A549 (cell line): Measurements from ENCODE around the gene PRR11. TPM values are rescaled to one million over a fixed set of nuclear protein-coding genes. Genes with fewer than 3 reads are reported as not detected.

Source experiments
- ATAC-seq, 2 experiments: fragments of 200-7000 bp in 1 of 2; fragments of >200 bp in 1 of 2; cut with Nextera tagmentation in 1 of 2; cut with Tn5 transposase in 1 of 2; 3 replicates each; pipeline versions ENCODE4 v1.8.0 to v1.9.1; 2018 to 2020; ENCODE audit warnings: mild to moderate bottlenecking in 1 of 2, moderate library complexity in 1 of 2
- CTCF ChIA-PET: fragments of 300-600 bp; sonication (Branson Sonifier 250); formaldehyde crosslinking; extraction: SDS; loops from one replicate; lab custom pipeline; 2021; ENCODE audit warnings: antibody characterized with exemption, inconsistent platforms; lab: Yijun Ruan, JAX
- POLR2A ChIA-PET: fragments of 350-600 bp; formaldehyde crosslinking; extraction: SDS; loops from one replicate; lab custom pipeline; 2021; ENCODE audit warnings: antibody characterized with exemption, inconsistent platforms; lab: Yijun Ruan, JAX
- DNase-seq, 2 experiments: peaks; one replicate each; pipeline versions ENCODE4 v3.0.0 to v3.0.0-alpha.2; 2011 to 2016; ENCODE audit warnings: low read depth in 1 of 2, low spot score in 1 of 2
- FAIRE-seq: peaks from 2 replicates; lab custom pipeline; 2011; peaks lifted over from hg19 to GRCh38; lab: Jason Lieb, UNC
- H3K27ac ChIP-seq, 2 experiments: fragments of >200 bp; sonication (Bioruptor Twin); formaldehyde crosslinking; 3 replicates each; pipeline ENCODE4 v1.5.1; 2016 to 2017
- H3K4me1 ChIP-seq: fragments of >200 bp; sonication (Bioruptor Twin); formaldehyde crosslinking; 3 replicates; pipeline ENCODE4 v1.6.1; 2016
- H3K4me2 ChIP-seq: fragments of >200 bp; sonication (Bioruptor Twin); formaldehyde crosslinking; 3 replicates; pipeline ENCODE4 v1.6.1; 2016
- H3K4me3 ChIP-seq: fragments of >200 bp; sonication (Bioruptor Twin); formaldehyde crosslinking; 3 replicates; pipeline ENCODE4 v1.5.1; 2016
- H3K9me3 ChIP-seq: fragments of >200 bp; sonication (Bioruptor Twin); formaldehyde crosslinking; 3 replicates; pipeline ENCODE4 v1.6.1; 2016
- EHMT2 ChIP-seq: fragments of 200-600 bp; sonication (generic); IDR thresholded peaks from 2 replicates; pipeline ENCODE4 v1.6.1; 2016; ENCODE audit warnings: antibody characterized with exemption, low read depth, mild to moderate bottlenecking, moderate library complexity
- ESRRA ChIP-seq: fragments of 150-350 bp; IDR thresholded peaks from 2 replicates; pipeline ENCODE4 v1.6.1; 2014; ENCODE audit warnings: mild to moderate bottlenecking, low read length, borderline replicate concordance
- GATA3 ChIP-seq: IDR thresholded peaks from 2 replicates; pipeline ENCODE4 v1.6.1; 2012; ENCODE audit warnings: borderline replicate concordance
- HDAC2 ChIP-seq: fragments of 200-600 bp; sonication (generic); IDR thresholded peaks from 2 replicates; pipeline ENCODE4 v1.6.1; 2016
- HEYL ChIP-seq: fragments of 250-450 bp; sonication (Bioruptor Pico); IDR thresholded peaks from 2 replicates; pipeline ENCODE4 v1.8.0; 2021; ENCODE audit warnings: mild to moderate bottlenecking, moderate library complexity
- HOXA7 ChIP-seq: fragments of 250-450 bp; sonication (Bioruptor Pico); IDR thresholded peaks from 2 replicates; pipeline ENCODE4 v1.5.0; 2020; ENCODE audit warnings: mild to moderate bottlenecking, moderate library complexity
- KDM5A ChIP-seq: fragments of 200-600 bp; sonication (generic); IDR thresholded peaks from 2 replicates; pipeline ENCODE4 v1.6.1; 2016; ENCODE audit warnings: antibody characterized with exemption, mild to moderate bottlenecking
- MAFK ChIP-seq: fragments of 450-650 bp; IDR thresholded peaks from 2 replicates; pipeline ENCODE4 v1.6.1; 2014; ENCODE audit not compliant: partially characterized antibody
- NR3C1 ChIP-seq: fragments of >200 bp; sonication (Bioruptor Twin); formaldehyde crosslinking; IDR thresholded peaks from 3 replicates; pipeline ENCODE4 v1.6.1; 2017
- RAD21 ChIP-seq, 2 experiments: fragments of >200 bp in 1 of 2; sonication (Bioruptor Twin) in 1 of 2; formaldehyde crosslinking in 1 of 2; IDR thresholded peaks in 1 of 2; conservative IDR thresholded peaks in 1 of 2; 2 replicates in 1 of 2; 3 replicates in 1 of 2; pipeline ENCODE4 v1.6.1; 2012 to 2018; ENCODE audit warnings: inconsistent platforms in 1 of 2
- RARB ChIP-seq: fragments of 250-450 bp; sonication (Bioruptor Pico); IDR thresholded peaks from 2 replicates; pipeline ENCODE4 v1.8.0; 2021; ENCODE audit warnings: mild to moderate bottlenecking, moderate library complexity
- RCOR1 ChIP-seq: fragments of 150-350 bp; IDR thresholded peaks from 2 replicates; pipeline ENCODE4 v1.6.1; 2014; ENCODE audit warnings: antibody characterized with exemption, low read length, low read depth
- TFCP2L1 ChIP-seq: fragments of 250-450 bp; sonication (Bioruptor Pico); IDR thresholded peaks from 2 replicates; pipeline ENCODE4 v1.5.0; 2021; ENCODE audit warnings: mild to moderate bottlenecking
- ZC3H11A ChIP-seq: fragments of 450-650 bp; IDR thresholded peaks from 2 replicates; pipeline ENCODE4 v1.6.1; 2014; ENCODE audit warnings: antibody characterized with exemption, mild to moderate bottlenecking
- ZNF302 ChIP-seq: fragments of 250-450 bp; sonication (Bioruptor Pico); IDR thresholded peaks from 2 replicates; pipeline ENCODE4 v1.9.0; 2021; ENCODE audit warnings: inconsistent platforms, mild to moderate bottlenecking, moderate library complexity
- ZSCAN20 ChIP-seq: fragments of 250-450 bp; sonication (Bioruptor Pico); IDR thresholded peaks from 2 replicates; pipeline ENCODE4 v1.8.0; 2022; ENCODE audit warnings: mild to moderate bottlenecking, moderate library complexity
- WGBS: methylation state at CpG from one replicate; pipeline ENCODE4 v1.1.6; 2017; ENCODE audit errors: missing lambda C conversion rate; 5-methylcytosine and 5-hydroxymethylcytosine counted together
- polyA plus RNA-seq, 4 experiments: library from polyadenylated mRNA; depleted of rRNA in 3 of 4; stranded (reverse); fragments of >200 nt; fragmentation: RNase III in 1 of 4; extraction: RNeasy Plus Mini Kit Qiagen cat#74134 plus additional on column Dnase treatment in 1 of 4; gene quantifications; 2 replicates in 3 of 4; 3 replicates in 1 of 4; pipeline ENCODE4 v1.2.3, GENCODE V29; 2011 to 2017
- TF ChIP-seq, protein P1 (sequence below): fragments of 200-600 bp; sonication (generic); IDR thresholded peaks from 2 replicates; pipeline ENCODE4 v1.6.1; 2016; ENCODE audit warnings: antibody characterized with exemption, mild to moderate bottlenecking, moderate library complexity
- TF ChIP-seq, protein P2 (sequence below): fragments of 250-450 bp; sonication (Bioruptor Pico); IDR thresholded peaks from 2 replicates; pipeline ENCODE4 v1.5.0; 2020; ENCODE audit warnings: low read depth, mild to moderate bottlenecking, moderate library complexity
- TF ChIP-seq, protein P3 (sequence below): IDR thresholded peaks from 2 replicates; pipeline ENCODE4 v1.6.1; 2012
- TF ChIP-seq, protein P4 (sequence below): fragments of >200 bp; sonication (Bioruptor Twin); formaldehyde crosslinking; IDR thresholded peaks from 3 replicates; pipeline ENCODE4 v1.5.1; 2016
- TF ChIP-seq, protein P5 (sequence below): fragments of >200 bp; sonication (Bioruptor Twin); formaldehyde crosslinking; IDR thresholded peaks from 2 replicates; pipeline ENCODE4 v1.6.1; 2016

Gene PRR11
- polyA plus RNA-seq, 2 of the 4 experiments (the other 2 are of a cell fraction), result 66.4 to 66.9 TPM

DNA sequence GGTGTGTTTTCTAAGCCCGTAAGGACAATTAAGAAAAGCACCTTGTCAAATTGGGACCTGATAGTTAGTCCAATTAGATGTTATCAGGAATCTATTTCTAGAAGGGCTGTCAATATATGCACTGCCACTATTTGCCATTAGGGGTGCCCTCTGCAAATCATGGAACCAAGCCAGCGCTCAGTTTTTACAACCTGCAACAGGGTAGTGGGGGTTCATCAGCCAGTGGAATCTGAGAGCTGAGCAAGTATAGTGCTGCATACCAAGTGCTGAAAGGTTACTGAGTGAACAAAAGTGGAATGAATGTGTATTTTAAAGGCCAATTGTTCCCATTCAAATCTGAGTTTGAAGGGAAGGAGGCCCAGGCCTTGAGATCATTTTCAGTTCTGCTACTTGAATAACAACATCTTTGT is 10.4 kb downstream of the PRR11 start (continued):
- TF ChIP-seq, protein P1, sequence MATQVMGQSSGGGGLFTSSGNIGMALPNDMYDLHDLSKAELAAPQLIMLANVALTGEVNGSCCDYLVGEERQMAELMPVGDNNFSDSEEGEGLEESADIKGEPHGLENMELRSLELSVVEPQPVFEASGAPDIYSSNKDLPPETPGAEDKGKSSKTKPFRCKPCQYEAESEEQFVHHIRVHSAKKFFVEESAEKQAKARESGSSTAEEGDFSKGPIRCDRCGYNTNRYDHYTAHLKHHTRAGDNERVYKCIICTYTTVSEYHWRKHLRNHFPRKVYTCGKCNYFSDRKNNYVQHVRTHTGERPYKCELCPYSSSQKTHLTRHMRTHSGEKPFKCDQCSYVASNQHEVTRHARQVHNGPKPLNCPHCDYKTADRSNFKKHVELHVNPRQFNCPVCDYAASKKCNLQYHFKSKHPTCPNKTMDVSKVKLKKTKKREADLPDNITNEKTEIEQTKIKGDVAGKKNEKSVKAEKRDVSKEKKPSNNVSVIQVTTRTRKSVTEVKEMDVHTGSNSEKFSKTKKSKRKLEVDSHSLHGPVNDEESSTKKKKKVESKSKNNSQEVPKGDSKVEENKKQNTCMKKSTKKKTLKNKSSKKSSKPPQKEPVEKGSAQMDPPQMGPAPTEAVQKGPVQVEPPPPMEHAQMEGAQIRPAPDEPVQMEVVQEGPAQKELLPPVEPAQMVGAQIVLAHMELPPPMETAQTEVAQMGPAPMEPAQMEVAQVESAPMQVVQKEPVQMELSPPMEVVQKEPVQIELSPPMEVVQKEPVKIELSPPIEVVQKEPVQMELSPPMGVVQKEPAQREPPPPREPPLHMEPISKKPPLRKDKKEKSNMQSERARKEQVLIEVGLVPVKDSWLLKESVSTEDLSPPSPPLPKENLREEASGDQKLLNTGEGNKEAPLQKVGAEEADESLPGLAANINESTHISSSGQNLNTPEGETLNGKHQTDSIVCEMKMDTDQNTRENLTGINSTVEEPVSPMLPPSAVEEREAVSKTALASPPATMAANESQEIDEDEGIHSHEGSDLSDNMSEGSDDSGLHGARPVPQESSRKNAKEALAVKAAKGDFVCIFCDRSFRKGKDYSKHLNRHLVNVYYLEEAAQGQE, result no peak
- peak; percentile 30 to 35; a peak in 4 of 5 replicates for TF ChIP-seq RAD21 (conservative IDR thresholded peaks at IDR 0.05 in 1 of 2, IDR thresholded peaks at IDR 0.05 in 1 of 2)

DNA sequence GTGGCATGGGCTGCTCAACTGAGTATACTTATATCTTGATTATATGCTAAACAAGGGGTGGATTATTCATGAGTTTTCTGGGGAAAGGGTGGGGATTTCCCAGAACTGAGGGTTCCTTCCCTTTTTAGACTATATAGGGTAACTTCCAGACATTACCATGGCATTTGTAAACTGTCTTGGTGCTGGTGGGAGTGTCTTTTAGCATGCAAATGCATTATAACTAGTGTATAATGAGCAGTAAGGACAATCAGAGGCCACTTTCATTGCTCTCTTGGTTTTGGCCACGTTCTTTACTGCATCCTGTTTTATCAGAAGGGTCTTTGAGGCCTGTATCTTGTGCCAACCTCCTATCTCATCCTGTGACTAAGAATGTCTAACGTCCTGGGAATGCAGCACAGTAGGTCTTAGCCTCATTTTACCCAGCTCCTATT is 12.0 kb downstream of the PRR11 start:
- ChIA-PET POLR2A (no interaction called here), CTCF (interaction anchor here (1.3 to 3.1 kb wide), 3 partner anchors 8 to 44 kb away, joined by 5 to 25 read pairs (median 8); no protein-coding TSS in a partner anchor)
- Histone ChIP-seq H3K4me1 (peaks cover 9% of the 10 kb centered on the region; the same call in 2 of the 3 replicates), H3K27ac (peak overlapping the region in 1 of 2 experiments; percentile 35; a peak in 2 of 6 replicates), H3K4me3 (no peak overlapping the region), H3K4me2 (no peak overlapping the region), H3K9me3 (no peaks in the 10 kb centered on the region)
- FAIRE-seq (no peak), DNase-seq (no peak), ATAC-seq (no peak)
- WGBS, result 65% methylated on average over 2 of the region's 2 CpGs
- TF ChIP-seq, protein P2, sequence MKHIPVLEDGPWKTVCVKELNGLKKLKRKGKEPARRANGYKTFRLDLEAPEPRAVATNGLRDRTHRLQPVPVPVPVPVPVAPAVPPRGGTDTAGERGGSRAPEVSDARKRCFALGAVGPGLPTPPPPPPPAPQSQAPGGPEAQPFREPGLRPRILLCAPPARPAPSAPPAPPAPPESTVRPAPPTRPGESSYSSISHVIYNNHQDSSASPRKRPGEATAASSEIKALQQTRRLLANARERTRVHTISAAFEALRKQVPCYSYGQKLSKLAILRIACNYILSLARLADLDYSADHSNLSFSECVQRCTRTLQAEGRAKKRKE, result no peak
- TF ChIP-seq, protein P3, sequence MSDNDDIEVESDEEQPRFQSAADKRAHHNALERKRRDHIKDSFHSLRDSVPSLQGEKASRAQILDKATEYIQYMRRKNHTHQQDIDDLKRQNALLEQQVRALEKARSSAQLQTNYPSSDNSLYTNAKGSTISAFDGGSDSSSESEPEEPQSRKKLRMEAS, result no peak
- TF ChIP-seq GATA3 (no peak), TFCP2L1 (CRISPR knock-in tag) (no peak), RCOR1 (no peak), KDM5A (no peak), ESRRA (no peak), HDAC2 (no peak), ZC3H11A (no peak), HOXA7 (CRISPR knock-in tag) (no peak), ZNF302 (CRISPR knock-in tag) (no peak), EHMT2 (no peak), HEYL (CRISPR knock-in tag) (no peak), ZSCAN20 (CRISPR knock-in tag) (no peak), MAFK (no peak), RARB (CRISPR knock-in tag) (no peak), NR3C1 (no peak)
- TF ChIP-seq, protein P4, sequence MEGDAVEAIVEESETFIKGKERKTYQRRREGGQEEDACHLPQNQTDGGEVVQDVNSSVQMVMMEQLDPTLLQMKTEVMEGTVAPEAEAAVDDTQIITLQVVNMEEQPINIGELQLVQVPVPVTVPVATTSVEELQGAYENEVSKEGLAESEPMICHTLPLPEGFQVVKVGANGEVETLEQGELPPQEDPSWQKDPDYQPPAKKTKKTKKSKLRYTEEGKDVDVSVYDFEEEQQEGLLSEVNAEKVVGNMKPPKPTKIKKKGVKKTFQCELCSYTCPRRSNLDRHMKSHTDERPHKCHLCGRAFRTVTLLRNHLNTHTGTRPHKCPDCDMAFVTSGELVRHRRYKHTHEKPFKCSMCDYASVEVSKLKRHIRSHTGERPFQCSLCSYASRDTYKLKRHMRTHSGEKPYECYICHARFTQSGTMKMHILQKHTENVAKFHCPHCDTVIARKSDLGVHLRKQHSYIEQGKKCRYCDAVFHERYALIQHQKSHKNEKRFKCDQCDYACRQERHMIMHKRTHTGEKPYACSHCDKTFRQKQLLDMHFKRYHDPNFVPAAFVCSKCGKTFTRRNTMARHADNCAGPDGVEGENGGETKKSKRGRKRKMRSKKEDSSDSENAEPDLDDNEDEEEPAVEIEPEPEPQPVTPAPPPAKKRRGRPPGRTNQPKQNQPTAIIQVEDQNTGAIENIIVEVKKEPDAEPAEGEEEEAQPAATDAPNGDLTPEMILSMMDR, result no peak
- TF ChIP-seq, protein P5, sequence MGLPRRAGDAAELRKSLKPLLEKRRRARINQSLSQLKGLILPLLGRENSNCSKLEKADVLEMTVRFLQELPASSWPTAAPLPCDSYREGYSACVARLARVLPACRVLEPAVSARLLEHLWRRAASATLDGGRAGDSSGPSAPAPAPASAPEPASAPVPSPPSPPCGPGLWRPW, result no peak
- TF ChIP-seq, protein P1, result no peak
